Stromal cell of bone marrow (primary cell): ENCODE measurements around the gene POGLUT3.

Experiments
- DNase-seq: peaks from one replicate; pipeline ENCODE4 v3.0.0-alpha.2; 2012; ENCODE audit warnings: low read depth

The POGLUT3 gene, protein sequence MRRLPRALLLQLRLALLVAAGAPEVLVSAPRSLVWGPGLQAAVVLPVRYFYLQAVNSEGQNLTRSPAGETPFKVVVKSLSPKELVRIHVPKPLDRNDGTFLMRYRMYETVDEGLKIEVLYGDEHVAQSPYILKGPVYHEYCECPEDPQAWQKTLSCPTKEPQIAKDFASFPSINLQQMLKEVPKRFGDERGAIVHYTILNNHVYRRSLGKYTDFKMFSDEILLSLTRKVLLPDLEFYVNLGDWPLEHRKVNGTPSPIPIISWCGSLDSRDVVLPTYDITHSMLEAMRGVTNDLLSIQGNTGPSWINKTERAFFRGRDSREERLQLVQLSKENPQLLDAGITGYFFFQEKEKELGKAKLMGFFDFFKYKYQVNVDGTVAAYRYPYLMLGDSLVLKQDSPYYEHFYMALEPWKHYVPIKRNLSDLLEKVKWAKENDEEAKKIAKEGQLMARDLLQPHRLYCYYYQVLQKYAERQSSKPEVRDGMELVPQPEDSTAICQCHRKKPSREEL

DNA sequence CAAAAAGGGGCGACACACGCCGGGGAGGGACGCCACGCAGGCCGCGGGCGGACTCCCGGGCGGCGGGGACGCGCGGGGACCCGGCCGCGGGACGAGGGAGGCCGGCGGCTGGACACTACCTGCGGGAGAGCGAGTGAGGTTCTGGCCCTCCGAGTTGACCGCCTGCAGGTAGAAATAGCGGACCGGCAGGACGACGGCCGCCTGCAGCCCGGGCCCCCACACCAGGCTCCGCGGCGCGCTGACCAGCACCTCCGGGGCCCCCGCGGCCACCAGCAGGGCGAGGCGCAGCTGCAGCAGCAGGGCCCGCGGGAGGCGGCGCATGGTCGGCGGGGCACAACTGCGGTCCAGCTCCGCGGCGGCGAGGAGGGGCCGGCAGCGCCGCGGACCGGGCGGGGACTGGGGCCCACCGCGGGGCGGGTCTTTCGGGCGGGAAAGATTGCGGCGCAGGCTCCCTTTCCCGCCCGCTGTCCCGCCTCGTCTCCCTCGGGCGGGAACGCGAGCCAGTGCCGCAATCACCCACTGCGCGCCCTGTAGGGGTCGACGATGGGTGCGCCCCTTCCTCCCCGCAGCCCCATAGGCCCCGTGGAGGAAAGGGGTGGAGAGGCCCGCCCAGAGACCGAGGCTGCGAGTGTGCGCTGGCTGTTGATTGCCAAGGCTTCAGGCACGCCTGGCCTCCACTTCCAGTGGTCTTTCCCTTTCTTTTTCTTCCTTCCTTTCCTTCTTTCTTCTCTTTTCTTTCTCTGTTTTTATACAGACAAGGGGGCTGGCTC lies at the start of gene POGLUT3:
Gene POGLUT3, minus strand, starts transcription at position 339 of the 770 bp plus-strand sequence. Its CDS starts 18 bp downstream, at position 321.
- DNase-seq = no peak

DNA sequence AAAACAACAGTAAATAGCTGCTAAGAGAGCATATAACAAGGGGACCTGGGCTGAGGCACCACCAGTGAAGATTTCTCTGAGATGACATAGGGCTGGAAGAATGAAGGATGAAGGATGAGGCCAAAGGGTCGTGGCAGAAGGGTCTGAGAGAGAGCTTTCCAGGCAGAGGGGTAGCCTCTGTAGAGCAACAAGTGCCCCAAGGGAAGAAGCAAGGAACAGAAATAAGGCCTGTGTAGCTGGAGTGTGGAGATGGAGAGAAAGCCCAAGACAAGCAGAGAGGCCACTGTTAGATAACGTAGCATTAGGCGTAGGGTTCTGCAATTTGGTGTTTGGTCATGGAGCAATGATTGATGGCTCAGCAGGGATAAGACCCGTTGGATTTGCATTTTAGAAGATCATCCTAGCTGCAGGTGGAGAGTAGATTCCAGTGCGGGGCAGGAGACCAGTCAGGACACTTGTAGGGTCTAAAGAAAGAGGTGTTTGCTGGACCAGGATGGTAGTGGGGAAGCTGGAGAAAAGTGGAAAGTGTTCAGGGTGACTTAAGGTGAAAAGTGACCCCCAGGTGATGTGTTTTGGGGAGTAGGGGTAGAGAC lies 47.8 kb upstream of the POGLUT3 start:
- DNase-seq = no peak

DNA sequence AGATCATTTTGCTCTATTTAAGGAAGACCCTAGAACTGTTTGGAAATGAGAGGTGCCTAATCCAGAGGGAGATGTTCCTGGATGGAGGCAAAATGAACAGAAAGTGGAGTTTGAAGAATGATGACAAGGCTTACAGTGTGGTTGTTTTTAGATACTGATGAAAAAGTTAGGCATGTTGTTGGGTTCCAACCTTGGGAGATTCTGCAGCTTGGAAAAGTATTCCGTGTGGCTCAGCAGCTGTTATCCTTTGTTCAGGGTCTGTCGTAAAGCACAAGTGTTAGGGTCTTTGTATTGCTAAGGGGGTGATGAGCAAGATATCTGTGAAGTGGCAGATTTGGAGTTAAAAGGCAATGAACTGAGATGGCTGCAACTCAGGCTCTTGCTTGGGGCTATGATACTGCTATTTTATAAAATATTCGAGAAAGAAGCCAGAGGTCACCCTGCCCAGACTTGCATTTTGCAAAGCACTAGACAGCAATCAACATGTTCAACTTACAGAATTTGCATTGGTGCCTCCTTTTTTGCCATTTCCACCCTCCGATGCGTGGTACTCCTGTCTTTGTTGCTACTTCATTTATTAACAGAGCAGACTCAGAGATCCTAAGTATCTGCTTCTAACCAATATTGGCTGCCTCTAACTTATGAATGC lies 45.3 kb upstream of the POGLUT3 start:
- no peak for DNase-seq

DNA sequence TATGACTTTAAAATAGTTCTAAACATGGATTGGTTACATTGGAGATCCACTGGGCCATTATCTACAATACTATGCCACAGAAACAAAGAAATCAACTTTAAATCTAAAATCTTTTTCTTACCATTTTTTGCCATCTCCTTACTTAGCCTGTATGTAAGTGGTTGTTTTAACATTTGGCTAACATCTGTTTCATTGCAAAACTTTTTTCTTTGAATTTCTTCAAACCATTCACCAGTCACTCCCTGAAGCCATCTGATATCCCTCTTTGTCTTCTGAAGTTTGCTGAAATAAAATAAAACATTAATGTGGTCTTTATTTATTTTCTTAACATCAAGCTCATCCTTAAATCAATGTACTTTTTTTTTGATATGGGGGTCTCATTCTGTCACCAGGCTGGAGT lies 43.3 kb upstream of the POGLUT3 start:
- no peak for DNase-seq

DNA sequence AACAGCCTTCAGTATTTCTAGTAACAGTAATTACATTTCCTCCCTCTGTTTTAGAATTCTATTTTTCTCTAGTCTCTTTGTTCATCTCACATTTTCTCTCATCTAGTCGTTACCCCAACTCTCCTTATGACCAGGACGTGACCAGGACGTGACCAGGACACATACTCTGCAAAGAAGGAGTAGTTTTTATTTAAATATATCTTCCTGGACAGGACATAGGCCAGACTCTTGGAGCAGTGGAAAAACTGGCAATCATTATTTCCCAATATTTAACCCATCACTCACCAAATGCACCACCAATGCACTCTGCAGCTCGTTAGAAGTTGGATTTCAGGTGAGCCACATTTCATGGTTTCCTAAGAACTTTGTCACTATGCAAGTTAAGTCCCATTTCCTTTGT lies 40.3 kb upstream of the POGLUT3 start:
- DNase-seq = no peak

DNA sequence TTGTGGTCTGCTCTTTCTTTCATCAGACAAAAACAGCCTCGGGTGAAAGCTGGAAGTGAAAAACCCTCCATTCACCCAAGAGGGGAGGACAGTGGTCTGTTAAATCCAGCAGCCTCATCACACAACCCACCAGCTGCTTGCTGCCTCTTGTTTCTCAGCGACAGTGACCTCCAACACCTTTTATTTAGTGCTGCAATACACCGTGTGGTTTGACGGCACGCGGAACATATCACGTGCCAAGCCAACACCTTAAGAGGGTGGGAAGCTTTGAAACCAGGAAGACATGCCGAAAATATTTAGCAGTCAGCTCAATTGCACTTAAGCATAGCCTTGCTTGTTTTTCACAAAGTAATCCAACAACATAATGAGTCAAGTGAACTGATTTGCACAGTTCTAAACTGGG lies 39.8 kb upstream of the POGLUT3 start:
- DNase-seq = no peak

DNA sequence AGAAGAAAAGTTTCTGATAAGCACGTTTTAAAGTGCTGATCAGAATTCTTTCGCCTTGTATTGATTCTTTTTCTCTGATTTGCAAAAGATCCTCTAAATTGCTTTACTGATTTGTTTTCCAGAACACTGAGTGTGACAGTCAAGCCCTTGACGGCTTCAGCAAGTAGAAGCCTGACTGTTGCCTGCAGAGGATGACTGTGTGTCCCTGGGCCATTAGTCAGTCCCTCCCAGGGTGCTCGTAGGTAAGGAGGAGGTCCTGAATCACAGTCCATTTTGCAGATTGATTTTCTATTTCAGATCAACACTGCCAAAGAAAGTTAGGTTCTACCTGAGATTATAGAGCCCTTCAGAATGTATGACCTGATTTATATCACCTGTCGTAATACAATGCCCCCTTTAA lies 38.6 kb upstream of the POGLUT3 start:
- no peak for DNase-seq

DNA sequence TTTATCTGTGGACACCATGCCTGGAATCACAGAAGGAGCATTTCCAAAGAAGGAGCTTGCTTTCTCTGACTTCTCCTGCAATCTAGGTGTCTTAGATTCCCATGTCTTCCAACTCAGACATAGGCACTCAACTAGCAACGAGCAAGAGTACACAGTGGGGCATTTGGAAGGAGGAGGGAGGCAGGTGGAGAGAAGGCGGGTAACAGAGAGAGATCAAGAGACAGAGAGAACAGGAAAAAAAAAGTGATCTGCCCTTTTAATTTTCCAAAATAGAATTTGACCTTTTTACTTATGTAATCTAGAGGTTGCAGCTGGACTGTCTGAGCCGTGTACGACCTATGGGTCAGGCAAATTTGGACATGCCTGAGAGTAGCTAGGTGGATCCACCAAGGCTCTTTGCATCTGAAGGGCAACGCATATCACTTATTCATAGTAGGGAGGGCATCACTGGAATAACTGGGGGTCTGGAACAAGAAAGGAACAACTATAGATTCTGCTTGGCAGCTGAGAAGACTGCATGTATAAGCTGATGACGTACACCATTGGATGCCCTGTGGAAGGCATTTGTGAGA lies 37.3 kb upstream of the POGLUT3 start:
- no peak for DNase-seq

DNA sequence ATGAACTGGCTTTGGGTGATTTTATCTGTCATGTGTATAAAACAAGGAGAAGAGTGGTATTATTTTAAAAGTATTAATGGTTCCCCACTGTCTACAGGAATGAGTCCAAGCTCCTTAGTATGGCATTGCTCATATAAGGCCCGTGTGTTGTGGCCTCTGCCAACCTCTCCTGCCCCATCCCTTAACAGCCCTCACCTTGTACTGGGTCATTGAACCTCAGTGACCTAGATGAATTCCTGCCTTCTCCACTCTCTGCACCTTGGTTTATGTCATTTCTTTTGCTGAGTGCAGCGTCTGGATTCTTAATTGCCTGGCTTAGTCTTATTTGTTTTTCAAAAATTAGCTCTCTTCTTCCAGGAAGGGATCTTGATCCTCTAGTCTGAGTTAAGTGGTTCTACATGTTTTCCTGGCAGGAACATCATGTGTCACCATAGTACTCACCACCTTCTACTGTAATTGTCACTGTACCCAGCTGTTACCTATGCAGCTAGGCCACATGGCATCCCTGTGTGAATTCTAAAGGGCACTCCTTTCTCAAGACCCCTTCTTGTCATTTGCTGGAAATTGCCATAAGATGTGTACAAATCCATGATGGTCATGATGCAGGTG lies 36.2 kb upstream of the POGLUT3 start:
- DNase-seq = no peak

DNA sequence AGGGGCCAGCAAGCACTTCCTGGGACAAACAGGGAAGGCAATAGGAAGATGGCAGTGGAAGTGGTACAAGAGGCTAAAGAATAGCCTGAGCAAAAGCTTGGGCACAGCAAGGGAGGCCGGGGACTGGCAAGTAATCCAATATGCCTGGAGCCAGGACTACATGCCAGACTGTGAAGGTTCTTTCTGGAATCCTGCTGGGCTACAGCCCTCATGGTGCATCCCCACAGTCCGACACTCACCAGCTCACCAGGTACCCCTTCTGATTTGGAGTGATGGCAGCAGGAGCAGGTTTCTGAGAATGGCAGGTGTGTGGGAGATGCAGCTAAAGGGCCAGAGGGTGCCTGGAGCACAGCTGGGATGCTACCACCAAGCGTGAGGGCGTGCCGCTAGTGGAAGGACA lies 32.2 kb upstream of the POGLUT3 start:
- DNase-seq = no peak

DNA sequence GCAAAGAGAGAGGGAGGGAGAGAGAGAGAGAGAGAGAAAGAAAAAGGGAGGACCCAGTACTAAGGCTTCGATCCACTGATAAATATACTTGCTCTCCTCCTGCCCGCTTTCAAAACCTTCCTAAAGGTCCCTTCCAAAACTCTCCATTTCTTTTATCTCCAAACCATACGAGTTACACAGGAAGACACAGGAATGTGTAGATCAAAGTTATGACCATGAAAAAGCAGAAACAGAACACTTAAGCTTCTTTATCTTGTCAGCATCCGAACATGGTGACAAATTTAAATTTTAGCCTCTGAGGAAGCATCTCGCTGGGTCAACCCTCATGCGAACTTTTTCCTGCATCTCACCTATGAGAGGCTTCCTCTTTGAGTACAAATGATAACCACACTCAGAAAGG lies 29.2 kb upstream of the POGLUT3 start:
- no peak for DNase-seq

DNA sequence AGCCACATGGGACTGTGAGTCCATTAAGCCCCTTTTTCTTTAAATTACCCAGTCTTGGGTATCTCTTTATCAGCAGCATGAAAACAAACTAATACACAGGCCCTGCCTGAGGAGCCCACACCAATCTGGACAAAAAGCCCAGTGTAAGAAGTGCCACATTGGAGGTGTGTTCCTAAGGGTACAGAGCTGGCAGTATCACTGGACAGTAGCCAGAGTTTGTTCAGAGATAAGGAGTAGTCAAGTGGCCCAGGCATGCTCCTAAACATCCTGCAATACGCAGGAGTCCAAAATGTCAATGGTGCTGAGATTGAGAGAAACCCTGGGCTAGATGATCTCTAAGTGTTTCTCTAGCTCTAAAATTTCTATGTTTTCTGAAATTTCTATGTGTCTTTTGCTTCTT lies 27.0 kb upstream of the POGLUT3 start:
- DNase-seq = no peak

DNA sequence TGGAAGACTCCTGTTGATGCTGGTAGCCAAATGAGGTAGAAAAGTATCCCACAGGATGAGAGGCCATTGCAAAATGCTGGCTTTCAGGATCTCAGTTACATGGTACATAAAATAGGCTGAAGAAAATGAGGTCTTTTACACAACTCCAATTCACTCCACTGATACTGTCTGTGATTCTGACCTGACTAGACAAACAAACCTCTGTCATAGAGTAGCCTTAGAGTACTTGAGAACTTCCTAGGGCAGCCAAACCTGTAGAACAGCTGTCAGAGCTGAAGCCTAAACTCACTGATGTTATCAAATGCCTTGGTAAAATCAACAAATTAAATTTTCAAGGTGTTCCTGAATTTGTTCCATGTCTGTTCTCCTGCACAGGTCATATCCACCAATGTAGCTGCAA lies 26.2 kb upstream of the POGLUT3 start:
- DNase-seq = no peak

DNA sequence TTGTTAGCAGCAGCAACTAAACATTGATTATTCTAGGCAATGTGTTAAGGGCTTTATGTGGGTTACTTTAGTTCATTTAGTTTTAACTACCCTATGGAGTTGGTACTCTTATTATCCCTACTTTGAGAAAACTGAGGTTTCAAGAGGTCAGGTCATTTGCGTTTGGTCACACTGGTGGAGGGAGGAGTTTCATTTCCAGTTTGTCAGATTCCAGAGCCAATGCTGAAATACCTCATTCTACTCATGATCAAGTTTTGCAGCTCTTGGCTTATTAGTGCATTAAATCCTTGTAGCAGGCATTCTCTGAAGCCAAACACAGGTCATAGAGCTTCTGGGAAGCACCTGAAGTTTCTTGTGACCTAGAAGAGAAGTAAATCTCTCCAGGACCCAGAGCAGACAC lies 24.1 kb upstream of the POGLUT3 start:
- no peak for DNase-seq

DNA sequence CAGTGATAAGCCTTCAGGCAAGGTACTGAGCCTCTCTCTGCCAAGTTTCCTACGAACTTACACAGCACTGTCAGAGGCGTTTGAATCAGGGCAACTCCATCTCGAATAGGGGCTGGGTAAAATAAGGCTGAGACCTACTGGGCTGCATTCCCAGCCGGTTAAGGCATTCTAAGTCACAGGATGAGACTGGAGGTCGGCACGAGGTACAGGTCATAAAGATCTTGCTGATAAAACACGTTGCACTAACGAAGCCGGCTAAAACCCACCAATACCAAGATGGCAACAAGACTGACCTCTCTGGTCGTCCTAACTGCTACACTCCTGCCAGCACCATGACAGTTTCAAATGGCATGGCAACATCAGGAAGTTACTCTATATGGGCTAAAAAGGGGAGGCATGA lies 20.4 kb upstream of the POGLUT3 start:
- no peak for DNase-seq

DNA sequence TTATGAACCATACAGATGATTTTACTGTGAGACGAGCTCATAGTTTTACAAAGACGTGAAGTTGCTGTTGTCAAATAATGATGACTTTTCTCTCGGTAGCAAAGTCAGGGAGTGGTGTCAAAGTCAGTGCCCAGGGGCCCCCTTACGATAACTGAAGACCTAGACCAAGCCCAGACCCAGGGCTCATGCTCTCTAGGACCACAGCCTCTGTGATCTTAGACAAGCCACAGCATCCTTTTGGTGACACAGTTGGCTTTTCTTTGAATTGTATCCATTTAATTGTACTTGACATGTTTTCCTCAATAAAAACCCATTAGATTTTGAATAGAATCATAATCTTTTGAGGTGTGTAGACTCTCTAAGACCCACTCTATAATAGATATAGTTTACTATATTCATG lies 17.9 kb upstream of the POGLUT3 start:
- DNase-seq = no peak

DNA sequence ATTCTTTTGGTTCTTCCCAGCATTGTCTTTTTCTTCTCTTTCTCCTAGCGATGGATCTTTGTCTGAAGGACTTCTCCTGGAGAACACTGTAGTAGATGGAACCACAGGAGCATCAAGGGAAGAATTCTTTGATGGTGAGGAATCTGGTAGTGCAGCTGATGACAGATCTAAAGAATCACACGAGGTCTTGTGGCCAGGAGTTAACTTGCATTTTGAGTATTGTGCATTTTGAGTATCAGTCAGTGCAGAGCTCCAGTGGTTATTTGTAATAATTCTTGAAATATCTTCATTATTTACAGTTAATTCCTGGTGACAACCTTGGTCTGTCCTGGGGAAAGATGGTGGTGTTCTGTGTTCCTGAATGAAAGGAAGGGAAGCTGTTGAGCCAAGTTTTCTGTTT lies 14.5 kb upstream of the POGLUT3 start:
- no peak for DNase-seq

DNA sequence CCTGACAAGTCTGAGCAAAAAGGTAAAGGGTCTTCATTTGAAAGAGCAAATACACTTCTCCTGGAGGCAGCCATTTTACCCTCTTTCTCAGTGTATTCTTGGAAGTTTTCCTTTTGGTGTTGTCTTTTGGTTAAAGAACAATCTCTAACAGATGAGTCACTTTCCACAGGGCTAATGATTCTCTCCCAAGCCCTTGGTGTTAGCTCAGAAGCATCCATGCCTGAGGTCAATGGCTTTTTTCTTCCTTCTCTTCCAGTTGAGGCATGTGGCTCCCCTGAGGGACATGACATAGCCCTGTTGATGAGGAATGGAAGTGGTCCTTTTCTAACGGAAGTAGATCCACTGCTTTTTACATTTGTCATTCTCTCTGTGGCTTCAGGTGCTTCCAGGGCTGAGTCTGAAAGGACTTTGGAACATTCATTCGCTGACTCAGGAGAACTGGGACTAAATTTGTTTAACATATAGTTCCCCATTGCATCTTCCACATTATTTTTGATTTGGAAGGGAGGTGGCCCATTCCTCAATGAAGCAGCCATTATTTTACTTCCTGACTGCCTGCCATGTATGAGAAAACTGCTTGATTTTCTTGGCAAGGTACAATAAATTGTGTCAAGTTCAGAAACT lies 13.8 kb upstream of the POGLUT3 start:
- peak; percentile 80 for DNase-seq

DNA sequence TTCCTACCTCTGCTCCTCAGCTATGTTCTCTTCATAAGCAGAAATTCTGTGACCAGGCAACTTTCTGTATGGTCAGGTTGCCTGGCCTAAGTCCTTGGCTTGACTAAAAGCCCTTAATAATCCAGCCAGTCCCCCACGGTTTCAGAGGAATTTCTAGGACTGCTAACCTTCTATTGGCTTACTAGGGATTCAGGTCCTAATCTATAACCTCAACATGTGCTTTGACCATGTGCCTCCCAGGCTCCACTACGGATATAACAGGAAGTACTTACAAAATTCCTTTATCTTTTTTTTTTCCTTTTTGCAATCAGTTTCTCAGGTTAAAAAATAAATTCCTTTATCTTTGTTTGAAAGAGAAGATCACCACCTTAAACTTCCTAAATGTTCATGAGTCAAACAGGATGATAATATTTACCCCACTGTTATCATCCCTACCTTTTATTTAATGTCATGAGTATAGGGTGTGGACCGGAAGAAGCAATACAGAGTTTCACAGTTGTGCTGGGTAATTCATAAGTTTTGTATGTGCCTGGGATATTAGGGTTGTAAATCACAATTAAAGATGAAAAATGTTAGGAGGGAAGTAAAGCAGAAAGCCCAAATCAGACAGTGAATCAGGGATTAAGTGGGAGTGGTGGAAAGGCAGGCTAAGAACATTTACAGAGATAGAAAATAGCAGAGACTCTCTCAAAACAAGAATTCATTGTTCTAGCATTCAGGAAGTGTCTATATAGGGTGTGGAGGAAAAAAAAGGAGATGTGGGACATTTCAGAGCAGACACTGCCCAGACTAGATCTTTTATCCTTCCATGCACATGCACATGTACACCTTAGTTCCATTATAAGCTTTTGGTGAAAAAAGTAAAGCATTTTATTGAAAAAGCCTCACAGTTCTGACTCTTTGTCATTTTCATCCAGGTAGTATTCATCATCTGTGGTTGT lies 10.7 kb upstream of the POGLUT3 start:
- DNase-seq = no peak

DNA sequence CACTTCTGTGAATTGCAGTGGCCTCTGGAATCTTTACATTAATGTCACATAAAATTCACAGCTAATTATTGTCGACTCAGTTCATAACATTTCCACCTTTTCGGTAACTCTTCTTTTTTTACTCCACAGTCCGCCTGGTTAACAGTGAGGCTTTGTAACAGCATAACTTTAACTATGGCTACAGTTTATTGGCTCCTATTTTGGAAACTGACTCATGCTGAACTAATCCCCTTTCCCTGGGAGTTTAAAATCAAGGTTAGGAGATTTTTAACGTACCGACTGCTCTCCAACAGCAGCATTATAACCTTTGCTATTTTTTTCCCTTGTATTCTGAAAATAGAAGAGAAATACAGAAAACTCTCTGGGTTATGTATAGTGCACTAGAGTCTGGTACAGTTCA lies 3.2 kb upstream of the POGLUT3 start:
- no peak for DNase-seq
